GM18868 (cell line): Measurements from ENCODE around the gene GNAO1.

Source experiments
- ATAC-seq: cut with Tn5 transposase; IDR thresholded peaks from one replicate; pipeline ENCODE4 v1.9.1; 2021; ENCODE audit warnings: mild to moderate bottlenecking, moderate library complexity; ENCODE audit not compliant: unreplicated experiment

The GNAO1 gene

DNA sequence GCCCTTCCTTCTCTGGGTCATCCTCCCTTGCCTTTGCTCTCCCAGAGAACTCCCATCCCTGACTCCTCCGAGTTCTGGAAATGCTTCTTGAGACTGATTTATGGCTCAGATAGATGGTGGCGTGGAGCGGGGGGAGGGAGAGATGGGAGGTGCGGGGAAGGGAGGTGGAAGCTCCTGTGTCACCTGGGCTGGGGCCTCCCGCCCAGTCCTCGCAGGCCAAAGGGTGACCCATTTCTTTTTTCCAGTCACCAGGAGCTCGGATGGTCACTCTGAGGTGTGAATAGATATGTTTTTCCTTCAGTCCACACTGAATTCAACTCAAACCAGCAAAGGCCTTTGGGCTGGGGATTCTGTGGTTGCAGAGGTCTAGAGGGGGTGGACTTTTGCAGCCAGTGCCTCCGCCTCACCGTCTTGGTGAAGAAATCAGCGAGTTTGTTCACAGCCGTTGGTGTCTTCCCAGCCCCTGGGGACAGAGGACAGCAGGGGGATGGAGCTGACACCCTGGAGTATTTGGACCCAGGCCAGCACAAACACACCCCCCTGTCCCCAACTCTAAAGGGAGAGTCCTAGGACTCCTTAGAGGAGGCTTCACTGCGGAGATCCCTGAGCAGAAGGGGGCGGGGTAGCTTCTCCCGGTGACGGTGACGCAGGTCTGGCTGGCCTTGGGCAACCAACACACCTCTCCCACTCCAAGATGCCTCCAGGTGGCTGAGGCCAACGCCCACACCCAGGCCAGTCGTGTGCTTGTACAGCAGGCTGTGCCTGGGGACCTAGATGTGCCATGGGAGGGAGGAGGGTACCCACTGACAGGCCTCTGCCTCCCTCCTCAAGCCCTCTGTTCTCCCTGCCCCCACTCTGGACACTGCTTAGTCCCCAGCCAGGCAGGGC, 153.5 kb downstream of the GNAO1 start:
- no peak for ATAC-seq

- ATAC-seq = no peak
Observed at GRCh38 chr16:56345406-56346050, 154.2 kb downstream of the GNAO1 start.

DNA sequence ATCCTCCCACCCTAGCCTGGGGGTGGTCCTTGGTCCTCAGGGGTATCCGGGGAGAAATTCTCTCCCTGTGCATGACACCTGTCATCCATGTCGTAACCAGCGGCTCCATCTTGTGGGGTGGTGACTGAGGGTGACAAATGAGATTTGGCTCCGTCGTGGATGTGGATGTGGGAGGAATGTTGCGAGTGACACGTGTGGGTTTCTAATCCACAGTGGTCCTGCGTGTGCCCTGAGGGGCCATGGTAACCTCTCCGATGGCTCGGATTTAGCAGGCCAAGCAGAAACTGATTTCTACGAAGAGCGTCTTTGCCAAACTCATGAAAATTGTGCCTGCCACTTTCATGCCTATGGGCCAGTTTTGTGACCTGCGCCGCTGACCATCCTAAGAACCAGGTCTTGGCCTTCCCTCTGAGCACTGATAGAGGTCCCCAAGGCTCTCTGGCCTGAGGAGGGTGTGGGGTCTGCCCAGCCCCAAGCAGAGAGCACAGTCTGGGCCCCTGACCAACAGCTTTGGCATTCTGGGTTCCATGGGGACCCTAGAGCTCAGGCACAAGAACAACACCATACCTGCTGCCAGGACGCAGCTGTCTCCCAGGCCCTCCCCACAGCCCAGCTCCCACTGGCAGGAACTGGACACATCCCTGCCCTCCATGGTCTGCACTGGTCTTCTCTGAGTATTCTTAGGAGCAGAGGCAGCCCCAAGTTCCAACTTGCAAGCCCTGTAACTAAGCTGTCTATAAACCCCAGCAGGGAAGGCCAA, 155.0 kb downstream of the GNAO1 start:
- ATAC-seq = no peak

DNA sequence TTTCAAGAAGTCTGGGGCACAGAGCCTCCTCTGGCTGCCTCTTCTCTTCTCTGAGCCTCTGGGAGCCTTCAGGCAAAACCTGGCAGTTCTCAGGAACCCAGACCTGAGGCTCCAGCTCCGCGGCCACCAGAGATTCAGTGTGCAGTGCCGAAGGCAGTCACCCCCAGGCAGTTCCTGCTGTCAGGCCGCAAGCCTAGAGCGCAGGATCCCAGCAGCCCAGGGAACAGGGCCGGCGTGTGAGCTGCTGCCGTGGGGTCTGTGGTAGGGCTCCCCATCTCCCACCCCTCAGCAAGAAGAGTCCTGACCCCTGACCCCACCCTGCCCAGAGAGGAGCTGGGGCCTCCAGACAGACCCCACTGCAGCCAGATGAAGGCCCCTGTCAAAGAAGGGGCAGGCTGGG, 155.9 kb downstream of the GNAO1 start:
- ATAC-seq = no peak

- ATAC-seq = no peak
Observed at GRCh38 chr16:56347670-56348069, 156.4 kb downstream of the GNAO1 start.

GRCh38 chr16:56348168-56349085, 157.1 kb downstream of the GNAO1 start:
- no peak for ATAC-seq

- ATAC-seq = no peak
Observed at GRCh38 chr16:56349086-56349415, 157.8 kb downstream of the GNAO1 start.

- no peak for ATAC-seq
Observed at GRCh38 chr16:56349711-56350161, 158.4 kb downstream of the GNAO1 start.

GRCh38 chr16:56350491-56351405, 159.5 kb downstream of the GNAO1 start:
- no peak for ATAC-seq

GRCh38 chr16:56351481-56351880, 160.2 kb downstream of the GNAO1 start:
- ATAC-seq = no peak

DNA sequence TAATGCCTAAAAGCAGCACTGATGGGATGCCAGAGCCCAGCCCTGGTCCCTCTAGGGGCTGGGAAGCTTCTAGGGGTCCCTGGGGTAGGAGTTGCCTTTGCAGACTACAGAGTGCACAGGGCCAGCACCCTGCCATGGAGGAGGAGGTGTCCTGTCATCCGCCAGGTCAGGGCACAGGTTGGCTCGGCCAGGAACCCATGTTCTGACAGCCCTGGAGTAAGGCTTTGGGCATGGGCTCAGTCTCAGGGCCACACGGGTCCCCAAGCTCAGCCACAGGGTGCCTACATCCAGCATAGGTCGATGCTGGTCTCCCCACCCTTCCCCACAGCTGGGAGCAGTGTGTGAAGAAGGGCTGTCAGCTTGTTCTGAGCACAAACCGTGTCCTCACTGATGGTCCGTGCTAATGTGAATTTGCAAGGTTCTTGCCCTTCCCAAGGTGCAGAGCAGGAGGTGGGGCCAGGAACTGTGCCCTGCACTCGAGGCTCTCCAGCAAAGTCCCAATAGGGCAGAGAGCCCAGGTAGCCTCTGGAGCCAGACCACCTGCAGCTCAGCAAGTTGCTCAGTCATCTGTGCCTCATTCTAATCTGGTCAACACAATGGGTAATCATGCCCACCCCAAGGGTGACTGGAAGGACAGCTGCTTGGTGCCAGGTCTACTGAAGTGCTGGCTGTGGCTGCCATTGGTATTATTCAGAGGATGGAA, 161.2 kb downstream of the GNAO1 start:
- ATAC-seq = no peak

DNA sequence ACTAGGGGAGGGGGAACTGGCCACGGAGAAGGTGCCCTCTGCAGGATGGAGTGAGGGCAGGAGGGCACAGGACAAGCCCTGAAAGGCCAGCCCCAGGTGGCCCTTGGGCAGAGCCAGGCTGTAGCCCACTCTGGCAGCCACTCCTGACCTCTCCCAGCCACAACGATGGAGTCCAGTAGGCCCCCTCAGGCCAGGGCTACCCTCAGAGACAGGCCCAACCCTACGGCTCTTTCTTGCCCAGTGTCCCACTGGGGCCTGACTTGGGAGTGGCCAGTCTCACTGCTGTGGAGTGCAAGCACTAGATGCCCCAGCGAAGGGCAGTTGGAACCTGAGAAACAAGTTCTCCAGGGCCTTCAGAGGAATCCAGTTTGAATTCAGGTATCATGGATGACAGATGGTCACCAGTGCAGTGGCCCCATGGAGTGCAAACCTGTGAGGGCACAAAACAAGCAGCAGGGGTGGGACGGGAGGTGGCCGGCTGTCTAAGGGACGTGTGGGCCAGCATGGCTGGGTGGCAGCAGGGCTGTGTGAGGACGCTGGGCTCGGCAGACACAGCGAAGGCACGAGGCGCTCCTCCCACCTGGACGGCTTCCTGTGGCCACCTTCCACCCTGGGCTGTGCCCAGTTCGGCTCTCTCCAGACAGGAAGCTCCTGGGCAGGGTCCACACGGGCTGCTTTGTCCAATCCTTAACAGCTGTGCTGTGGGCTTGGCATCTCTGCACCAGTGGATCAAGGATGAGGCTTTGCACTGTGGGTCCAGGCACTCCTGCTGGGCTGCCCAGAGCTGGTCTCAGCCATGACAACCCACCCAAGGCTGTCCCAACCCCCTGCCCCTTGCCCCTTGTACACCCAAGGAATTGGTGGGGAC, 162.0 kb downstream of the GNAO1 start:
- ATAC-seq = no peak

DNA sequence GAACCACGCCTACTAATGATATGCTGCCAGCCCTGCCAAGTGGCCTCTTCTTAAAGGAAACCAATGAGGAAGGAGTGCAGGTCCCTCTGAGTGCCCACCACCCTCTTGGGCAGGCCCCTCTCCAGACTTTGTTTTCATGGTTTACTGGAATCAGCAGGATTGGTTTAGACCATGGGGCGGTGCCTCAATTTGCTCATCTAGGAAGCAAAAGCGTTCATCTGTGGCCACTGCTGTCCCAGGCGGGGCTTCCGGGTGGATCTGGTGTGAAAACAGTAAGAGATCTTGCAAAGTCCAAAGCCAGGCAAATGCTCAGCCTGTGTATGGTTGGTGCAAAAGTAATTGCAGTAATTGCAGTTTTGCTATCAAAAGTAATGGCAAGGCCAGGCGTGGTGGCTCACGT, 162.7 kb downstream of the GNAO1 start:
- no peak for ATAC-seq

- no peak for ATAC-seq
Observed at GRCh38 chr16:56354746-56355145, 163.5 kb downstream of the GNAO1 start.

- ATAC-seq = no peak
Observed at GRCh38 chr16:56355221-56355620, 163.9 kb downstream of the GNAO1 start.

GRCh38 chr16:56355786-56356275, 164.5 kb downstream of the GNAO1 start:
- no peak for ATAC-seq

DNA sequence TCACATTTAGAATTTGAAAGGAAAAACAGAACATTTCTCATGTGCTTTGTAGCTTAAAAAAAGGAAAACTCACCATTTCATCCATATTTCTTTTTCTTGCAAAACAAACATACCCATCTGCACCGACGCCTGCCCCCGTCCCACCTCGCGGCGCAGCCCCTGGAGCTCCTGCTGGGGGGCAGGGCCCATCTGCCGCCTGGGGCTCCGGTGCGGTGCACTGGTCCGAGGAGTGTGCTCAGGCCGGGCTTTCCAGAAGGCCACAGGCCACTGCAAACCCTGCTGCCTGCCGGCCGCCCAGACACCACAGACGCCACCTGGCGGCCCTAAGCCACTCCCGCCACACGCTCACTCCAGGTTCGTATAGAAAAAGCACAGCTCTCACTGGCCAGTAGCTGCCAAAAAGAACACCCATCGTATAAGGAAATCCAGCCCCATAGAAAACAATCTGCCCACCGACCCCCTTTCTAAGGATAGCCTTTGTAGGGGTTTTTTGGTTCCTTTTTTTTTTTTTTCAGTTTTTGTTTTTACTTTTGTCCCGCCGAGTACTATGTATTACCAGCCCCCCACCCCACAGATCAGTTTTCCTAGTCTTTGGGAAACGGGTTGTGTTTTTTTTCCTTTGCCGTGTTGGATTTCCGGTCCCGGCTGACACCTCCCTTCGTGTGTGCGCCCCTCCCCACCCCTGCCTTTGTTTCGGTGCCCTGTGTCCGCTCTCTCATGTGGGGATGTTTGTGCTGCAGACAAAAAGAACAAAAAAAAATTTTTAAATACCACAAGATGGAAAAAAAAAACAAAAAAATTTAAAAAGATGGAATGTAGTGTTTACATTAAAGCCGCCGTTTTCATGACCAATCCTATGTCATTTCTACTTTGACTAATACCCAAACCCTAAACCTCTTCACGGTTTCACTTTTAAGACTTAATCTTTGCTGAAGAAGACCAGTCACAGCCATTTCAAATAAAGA, 165.3 kb downstream of the GNAO1 start:
- ATAC-seq = peak; percentile 90
